Measurements from ENCODE around the gene MTLN. TPM values are rescaled to one million over a fixed set of nuclear protein-coding genes. Genes with fewer than 3 reads are reported as not detected.
"Not testable (repeated sequence)": the region's sequence is repeated elsewhere in the genome, so short reads cannot be mapped to it uniquely, and the experiment has no call there.

The MTLN gene
- total and polyA plus RNA-seq, 5 experiments from 2014 or later, result 35.1 to 186 (median 125) TPM

- Mint-ChIP-seq H3K27me3 (peaks cover 20 to 64% (median 50%) of the 10 kb centered on the region in 5 donors), H3K4me3 (no peak overlapping the region), H3K4me1 (peaks cover 2 to 9% (median 5%) of the 10 kb centered on the region in 4 donors), H3K36me3 (no peaks in the 10 kb centered on the region), H3K27ac (no peak overlapping the region), H3K9me3 (peaks cover 0 to 4% (median 0%) of the 10 kb centered on the region in 9 donors)
- ATAC-seq (no peak), DNase-seq (no peak)
- POLR2A ChIA-PET, result no interaction called here
These were observed 4.5 kb upstream of the MTLN start for GRCh38 chr2:110216803-110217202.

GRCh38 chr2:110216199-110216598, 3.9 kb upstream of the MTLN start:
- Mint-ChIP-seq H3K27me3 (peaks cover 20 to 58% (median 47%) of the 10 kb centered on the region in 5 donors), H3K4me1 (peaks cover 6 to 14% (median 10%) of the 10 kb centered on the region in 4 donors), H3K36me3 (no peaks in the 10 kb centered on the region), H3K4me3 (peak overlapping the region in 1 of 10 donors; percentile 25), H3K27ac (no peak overlapping the region), H3K9me3 (peaks cover 0 to 4% (median 0%) of the 10 kb centered on the region in 9 donors)
- ATAC-seq (no peak), DNase-seq (no peak)
- POLR2A ChIA-PET, result no interaction called here

- Mint-ChIP-seq H3K4me1 (peaks cover 6 to 18% (median 10%) of the 10 kb centered on the region in 4 donors), H3K27me3 (peaks cover 20 to 58% (median 47%) of the 10 kb centered on the region in 5 donors), H3K36me3 (no peaks in the 10 kb centered on the region), H3K4me3 (no peak overlapping the region), H3K27ac (peak overlapping the region in 1 of 10 donors; percentile 72), H3K9me3 (peaks cover 0 to 4% (median 0%) of the 10 kb centered on the region in 9 donors)
- POLR2A ChIA-PET, result no interaction called here
- DNase-seq (no peak), ATAC-seq (no peak)
These were observed 3.3 kb upstream of the MTLN start for GRCh38 chr2:110215566-110216158.

GRCh38 chr2:110215091-110215490, 2.7 kb upstream of the MTLN start:
- POLR2A ChIA-PET, result no interaction called here
- Mint-ChIP-seq H3K4me1 (peaks cover 6 to 24% (median 12%) of the 10 kb centered on the region in 4 donors), H3K9me3 (peaks cover 0 to 4% (median 0%) of the 10 kb centered on the region in 9 donors), H3K4me3 (no peak overlapping the region), H3K36me3 (peaks cover 0 to 4% (median 0%) of the 10 kb centered on the region in 3 donors), H3K27ac (peak overlapping the region in 1 of 10 donors; percentile 14), H3K27me3 (peaks cover 20 to 53% (median 44%) of the 10 kb centered on the region in 5 donors)
- no peak for DNase-seq
- no peak for ATAC-seq

- Mint-ChIP-seq H3K4me3 (peak overlapping the region in 9 of 10 donors; percentile 19 to 73 (median 42)), H3K4me1 (peaks cover 14 to 33% (median 21%) of the 10 kb centered on the region in 4 donors), H3K27me3 (peaks cover 13 to 37% (median 30%) of the 10 kb centered on the region in 5 donors), H3K27ac (peak overlapping the region in 3 of 10 donors; percentile 39 to 66 (median 64)), H3K36me3 (peaks cover 0 to 17% (median 0%) of the 10 kb centered on the region in 3 donors)
- POLR2A ChIA-PET, H3K9me3 Mint-ChIP-seq, ATAC-seq, DNase-seq: not testable (repeated sequence)
These were observed 1.2 kb upstream of the MTLN start for GRCh38 chr2:110213522-110213921.

DNA sequence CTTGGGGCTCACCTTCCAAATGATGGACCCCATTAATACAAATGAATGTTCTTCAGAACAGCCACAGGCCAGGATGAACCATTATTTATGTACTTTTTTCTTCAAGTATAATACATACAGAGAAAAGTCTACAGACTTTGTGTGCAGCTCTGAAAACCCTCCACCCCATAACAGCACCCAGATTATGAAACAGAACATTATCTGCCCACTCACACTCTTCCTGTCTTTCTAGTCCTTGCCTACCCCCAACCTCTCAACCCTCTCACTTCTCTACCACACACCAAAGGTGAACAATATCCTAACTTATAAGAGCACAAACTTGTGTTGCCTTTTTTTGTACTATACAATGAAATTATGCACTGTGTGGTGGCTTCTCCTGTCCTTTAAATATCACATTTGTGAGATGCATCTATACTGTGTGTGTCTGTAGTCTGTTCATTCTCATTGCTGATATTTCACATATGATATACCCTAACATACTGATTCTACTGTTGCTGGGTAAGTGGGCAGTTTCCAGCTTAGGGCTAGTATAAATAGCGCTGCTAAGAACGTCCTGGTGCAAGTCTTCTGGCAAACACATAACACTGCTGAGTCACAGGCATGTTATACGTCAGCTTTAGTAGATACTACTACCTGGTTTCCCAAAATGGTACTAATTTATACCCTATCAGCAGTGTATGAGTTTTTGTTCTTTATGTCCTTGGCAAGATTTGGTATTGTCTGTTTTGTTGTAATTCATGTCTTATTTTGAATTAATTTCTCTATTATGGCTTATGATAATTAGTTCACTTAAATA, 6.5 kb downstream of the MTLN start:
- no peaks in the 10 kb centered on the region for H3K9me3 Mint-ChIP-seq
- H3K27me3 Mint-ChIP-seq, result peaks cover 0 to 4% (median 0%) of the 10 kb centered on the region in 5 donors
- ATAC-seq (no peak), DNase-seq (no peak)
- H3K4me3 Mint-ChIP-seq, result peak overlapping the region; percentile 80 to 96 (median 93)
- POLR2A ChIA-PET, result no interaction called here
- H3K27ac Mint-ChIP-seq, result peak overlapping the region; percentile 49 to 98 (median 93)
- peaks cover 0 to 22% (median 0%) of the 10 kb centered on the region in 3 donors for H3K36me3 Mint-ChIP-seq
- H3K4me1 Mint-ChIP-seq, result peaks cover 25 to 35% (median 30%) of the 10 kb centered on the region in 4 donors

DNA sequence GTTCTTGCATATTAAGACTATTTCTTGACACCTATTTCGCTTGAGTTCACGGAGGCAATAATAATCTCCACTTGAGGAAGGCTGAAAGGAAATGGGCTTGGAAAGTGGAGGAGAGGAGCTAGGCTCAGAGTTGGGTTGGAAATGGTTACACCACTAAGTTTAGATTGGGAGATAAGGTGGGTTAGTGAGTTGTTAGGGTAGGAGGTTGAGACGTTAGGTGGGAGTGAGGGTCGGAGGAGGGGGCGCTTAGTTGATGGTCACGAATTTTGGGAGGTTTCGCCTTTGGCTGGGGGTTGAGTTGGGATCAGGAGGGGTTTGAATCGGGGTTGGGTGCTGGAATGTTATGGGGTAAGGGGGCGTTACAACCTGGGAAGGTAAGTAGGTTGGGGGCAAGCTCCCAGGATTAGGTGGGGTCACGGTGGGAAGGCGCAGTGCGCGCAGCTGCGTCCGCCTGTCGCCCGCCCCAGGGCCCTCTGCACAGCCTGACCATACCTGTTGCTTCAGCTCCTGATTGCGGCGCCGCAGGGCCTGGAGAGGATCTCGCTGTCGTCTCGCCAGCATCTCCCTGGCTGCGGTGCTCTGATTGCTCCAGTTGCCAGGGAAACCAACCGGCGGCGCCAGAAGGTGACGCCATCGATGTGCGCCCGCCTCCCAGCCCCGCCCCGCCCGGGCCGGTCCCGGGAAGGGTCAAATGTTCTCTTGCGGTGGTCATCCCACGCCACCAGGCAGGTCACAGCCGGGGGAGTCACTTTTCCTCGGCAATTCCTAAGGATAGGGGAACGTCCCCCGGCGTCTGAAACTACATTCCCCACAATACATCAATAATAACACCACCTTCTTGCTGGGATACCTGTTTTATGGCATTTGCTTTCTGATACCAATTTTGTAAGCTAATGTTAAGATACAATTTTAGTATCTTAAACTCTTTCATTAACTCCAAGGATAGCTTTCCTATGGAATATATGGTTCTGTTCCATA, 7.7 kb downstream of the MTLN start, which contains the start of gene NPHP1:
NPHP1 (minus strand) TSS at position 606 of the 978 bp plus-strand sequence; CDS start at position 561, 45 bp downstream.
- H3K27ac Mint-ChIP-seq, result peak within 1 kb of the TSS; percentile 85 to 98 (median 95)
- peaks cover 0 to 4% (median 0%) of the 10 kb centered on the region in 5 donors for H3K27me3 Mint-ChIP-seq
- H3K36me3 Mint-ChIP-seq, result peaks cover 0 to 16% (median 0%) of the 10 kb centered on the region in 3 donors
- POLR2A ChIA-PET, result no interaction called here
- DNase-seq (peak; percentile 70 to 91 (median 84)), ATAC-seq (peak; percentile 96 to 98)
- peaks cover 22 to 25% (median 24%) of the 10 kb centered on the region in 4 donors for H3K4me1 Mint-ChIP-seq
- no peaks in the 10 kb centered on the region for H3K9me3 Mint-ChIP-seq
- peak within 1 kb of the TSS; percentile 80 to 96 (median 93) for H3K4me3 Mint-ChIP-seq

GRCh38 chr2:110198016-110198415, 14.3 kb downstream of the MTLN start:
- H3K36me3 Mint-ChIP-seq, result no peaks in the 10 kb centered on the region
- ATAC-seq (no peak), DNase-seq (no peak)
- H3K27ac Mint-ChIP-seq, result no peak overlapping the region
- H3K4me3 Mint-ChIP-seq, result no peak overlapping the region
- POLR2A ChIA-PET, result no interaction called here
- peaks cover 0 to 6% (median 1%) of the 10 kb centered on the region in 5 donors for H3K27me3 Mint-ChIP-seq
- no peaks in the 10 kb centered on the region for H3K4me1 Mint-ChIP-seq
- H3K9me3 Mint-ChIP-seq, result peaks cover 0 to 1% (median 0%) of the 10 kb centered on the region in 9 donors

GRCh38 chr2:110197452-110197851, 14.9 kb downstream of the MTLN start:
- H3K27ac Mint-ChIP-seq, result no peak overlapping the region
- H3K9me3 Mint-ChIP-seq, result peaks cover 0 to 1% (median 0%) of the 10 kb centered on the region in 9 donors
- POLR2A ChIA-PET, result no interaction called here
- no peak overlapping the region for H3K4me3 Mint-ChIP-seq
- ATAC-seq, result no peak
- no peaks in the 10 kb centered on the region for H3K4me1 Mint-ChIP-seq
- no peak for DNase-seq
- H3K27me3 Mint-ChIP-seq, result peaks cover 0 to 6% (median 1%) of the 10 kb centered on the region in 5 donors
- no peaks in the 10 kb centered on the region for H3K36me3 Mint-ChIP-seq

- H3K36me3 Mint-ChIP-seq, ATAC-seq, H3K4me1 Mint-ChIP-seq, H3K4me3 Mint-ChIP-seq, H3K9me3 Mint-ChIP-seq, H3K27ac Mint-ChIP-seq, POLR2A ChIA-PET, DNase-seq, H3K27me3 Mint-ChIP-seq: not testable (repeated sequence)
These were observed 22.2 kb downstream of the MTLN start for GRCh38 chr2:110190169-110190568.

GRCh38 chr2:110182449-110182848, 29.9 kb downstream of the MTLN start:
- H3K27ac Mint-ChIP-seq, result no peak overlapping the region
- peaks cover 0 to 41% (median 28%) of the 10 kb centered on the region in 9 donors for H3K9me3 Mint-ChIP-seq
- no peak overlapping the region for H3K4me3 Mint-ChIP-seq
- H3K36me3 Mint-ChIP-seq, result peaks cover 0 to 35% (median 29%) of the 10 kb centered on the region in 3 donors
- H3K27me3 Mint-ChIP-seq, result peaks cover 13 to 23% (median 21%) of the 10 kb centered on the region in 5 donors
- DNase-seq (no peak), ATAC-seq (no peak)
- no peaks in the 10 kb centered on the region for H3K4me1 Mint-ChIP-seq
- POLR2A ChIA-PET, result no interaction called here

DNA sequence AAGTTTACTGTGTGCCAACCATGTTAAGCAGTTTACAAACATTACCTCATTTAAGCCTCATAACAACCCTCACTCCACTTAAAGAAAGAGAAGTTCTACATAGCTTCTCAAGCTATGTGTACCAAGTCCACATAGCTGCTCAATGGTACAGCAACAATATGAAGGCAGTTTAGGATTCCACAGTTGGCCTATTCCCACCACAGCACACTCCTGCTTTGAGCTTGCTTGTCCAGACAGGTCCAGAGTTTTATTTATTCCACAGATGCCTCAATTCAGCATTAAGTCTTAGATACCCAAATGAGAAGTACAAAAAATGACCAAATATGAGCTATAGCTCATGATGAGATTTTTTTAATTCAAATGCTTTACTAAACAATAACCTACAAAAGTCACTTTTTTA, 32.3 kb downstream of the MTLN start:
- POLR2A ChIA-PET, result no interaction called here
- no peak overlapping the region for H3K4me3 Mint-ChIP-seq

More for the DNA sequence above, 32.3 kb downstream of the MTLN start:
- H3K4me1 Mint-ChIP-seq, result no peaks in the 10 kb centered on the region
- H3K27ac Mint-ChIP-seq, result no peak overlapping the region
- DNase-seq, result no peak
- H3K9me3 Mint-ChIP-seq, result peaks cover 0 to 34% (median 24%) of the 10 kb centered on the region in 9 donors
- no peak for ATAC-seq
- H3K36me3 Mint-ChIP-seq, result peaks cover 0 to 28% (median 27%) of the 10 kb centered on the region in 3 donors
- H3K27me3 Mint-ChIP-seq, result peaks cover 11 to 23% (median 19%) of the 10 kb centered on the region in 5 donors

Measured in naive thymus-derived CD8-positive, alpha-beta T cell (primary cell).